Hepatocyte (in vitro differentiated cells): ENCODE data around the gene ZHX3.

Source experiments
- EZH2 ChIP-seq: fragments of 200-600 bp; sonication (generic); IDR thresholded peaks from 2 replicates; pipeline ENCODE4 v1.6.1; 2016; ENCODE audit warnings: antibody characterized with exemption, mild to moderate bottlenecking, borderline replicate concordance
- EZH2phosphoT487 ChIP-seq: fragments of 200-600 bp; sonication (generic); IDR thresholded peaks from one replicate; pipeline ENCODE4 v1.6.1; 2018; ENCODE audit warnings: antibody characterized with exemption, mild to moderate bottlenecking, low read depth, moderate library complexity; ENCODE audit not compliant: unreplicated experiment, severe bottlenecking
- TF ChIP-seq, protein P1 (sequence below): fragments of 200-600 bp; sonication (generic); IDR thresholded peaks from 2 replicates; pipeline ENCODE4 v1.5.1; 2016; ENCODE audit warnings: antibody characterized with exemption, mild to moderate bottlenecking; ENCODE audit not compliant: poor library complexity

DNA sequence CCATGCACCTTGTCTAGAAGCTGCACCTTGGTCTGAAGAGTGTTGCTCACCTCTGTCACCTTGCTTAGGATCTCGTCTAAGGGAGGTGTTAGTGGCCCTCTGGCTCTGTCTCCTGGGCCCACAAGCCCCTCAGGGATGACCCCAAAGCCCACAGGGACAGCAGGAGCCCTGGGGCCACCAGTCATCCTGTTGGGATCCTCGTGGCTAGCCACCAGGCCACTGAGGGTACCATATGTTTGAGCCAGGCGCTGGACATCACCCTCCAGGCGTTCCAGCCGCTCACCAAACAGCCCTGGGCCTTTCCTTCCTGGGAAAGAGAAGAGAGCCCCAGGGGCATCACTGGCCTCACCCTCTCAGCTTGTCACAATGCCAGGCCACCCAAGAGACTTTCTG lies 45.2 kb upstream of the ZHX3 start:
- TF ChIP-seq, protein P1, sequence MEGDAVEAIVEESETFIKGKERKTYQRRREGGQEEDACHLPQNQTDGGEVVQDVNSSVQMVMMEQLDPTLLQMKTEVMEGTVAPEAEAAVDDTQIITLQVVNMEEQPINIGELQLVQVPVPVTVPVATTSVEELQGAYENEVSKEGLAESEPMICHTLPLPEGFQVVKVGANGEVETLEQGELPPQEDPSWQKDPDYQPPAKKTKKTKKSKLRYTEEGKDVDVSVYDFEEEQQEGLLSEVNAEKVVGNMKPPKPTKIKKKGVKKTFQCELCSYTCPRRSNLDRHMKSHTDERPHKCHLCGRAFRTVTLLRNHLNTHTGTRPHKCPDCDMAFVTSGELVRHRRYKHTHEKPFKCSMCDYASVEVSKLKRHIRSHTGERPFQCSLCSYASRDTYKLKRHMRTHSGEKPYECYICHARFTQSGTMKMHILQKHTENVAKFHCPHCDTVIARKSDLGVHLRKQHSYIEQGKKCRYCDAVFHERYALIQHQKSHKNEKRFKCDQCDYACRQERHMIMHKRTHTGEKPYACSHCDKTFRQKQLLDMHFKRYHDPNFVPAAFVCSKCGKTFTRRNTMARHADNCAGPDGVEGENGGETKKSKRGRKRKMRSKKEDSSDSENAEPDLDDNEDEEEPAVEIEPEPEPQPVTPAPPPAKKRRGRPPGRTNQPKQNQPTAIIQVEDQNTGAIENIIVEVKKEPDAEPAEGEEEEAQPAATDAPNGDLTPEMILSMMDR: no peak
- TF ChIP-seq EZH2phosphoT487 (no peak), EZH2 (no peak)
